GM19238 (cell line): Measurements from ENCODE around the gene LYPD3.
A peak's percentile ranks its signal among the peaks of the same experiment; 100 is the strongest.

Source experiments
- DNase-seq: peaks from one replicate; pipeline ENCODE4 v3.0.0; 2011; ENCODE audit warnings: low spot score; ENCODE audit not compliant: insufficient read length

Gene LYPD3

DNA sequence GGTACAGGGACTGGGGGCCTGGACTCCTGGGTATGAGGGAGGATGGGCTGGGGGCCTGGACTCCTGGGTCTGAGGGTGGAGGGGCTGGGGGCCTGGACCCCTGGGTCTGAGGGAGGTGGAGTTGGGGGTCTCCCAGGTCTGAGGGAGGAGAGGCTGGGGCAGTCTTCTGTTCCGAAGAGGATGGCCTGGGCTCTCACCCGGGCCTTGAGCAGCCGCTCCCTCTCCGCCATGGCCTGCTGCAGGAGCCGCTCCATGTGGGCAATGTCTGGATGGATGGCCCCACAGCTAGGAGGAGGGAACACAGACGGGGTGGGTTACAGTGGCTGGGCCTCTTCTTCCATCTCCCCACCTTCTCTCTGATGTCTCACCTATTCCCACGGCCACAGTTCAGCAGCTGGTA, 21.0 kb upstream of the LYPD3 start:
- DNase-seq: no peak

DNA sequence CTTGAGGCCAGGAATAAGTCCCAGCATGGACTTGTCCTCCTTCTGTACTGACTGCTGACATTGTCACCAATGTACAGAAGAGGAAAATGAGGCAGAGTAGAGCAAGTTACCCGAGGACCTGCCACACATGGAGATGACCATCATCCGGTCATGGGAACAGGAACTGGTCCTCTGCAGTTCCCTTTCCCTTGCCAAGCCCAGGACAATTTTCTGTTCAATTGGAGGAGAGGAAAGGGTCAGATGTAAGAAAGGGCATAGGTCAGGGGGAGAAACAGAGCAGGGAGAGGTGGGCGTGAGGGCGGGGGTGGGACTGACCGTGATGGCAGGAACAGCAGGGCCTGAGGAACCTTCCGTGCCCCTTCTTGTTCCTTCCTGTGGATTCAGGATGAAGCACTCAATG, 20.5 kb upstream of the LYPD3 start:
- DNase-seq: no peak

GRCh38 chr19:43483281-43483680, 17.9 kb upstream of the LYPD3 start:
- no peak for DNase-seq

DNA sequence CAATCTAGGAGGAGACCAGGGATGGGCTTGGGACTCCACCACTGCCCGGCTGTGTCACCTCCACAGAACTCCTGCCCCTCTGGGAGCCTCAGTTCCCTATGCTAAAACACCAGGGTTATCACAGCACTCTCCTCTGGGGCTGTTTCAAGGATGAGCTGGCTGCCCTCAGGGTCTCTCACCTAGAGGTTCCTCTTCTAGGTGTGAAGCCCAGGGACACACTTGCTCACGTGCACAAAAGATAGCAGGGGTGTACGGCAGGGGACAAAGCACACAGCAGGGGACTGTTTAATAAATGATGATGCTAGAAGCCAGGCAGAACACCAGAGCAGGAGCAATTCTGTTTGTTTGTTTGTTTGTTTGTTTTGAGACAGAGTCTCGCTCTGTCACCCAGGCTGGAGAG, 16.8 kb upstream of the LYPD3 start:
- DNase-seq: no peak

- no peak for DNase-seq
Measured at GRCh38 chr19:43481701-43482100, 16.3 kb upstream of the LYPD3 start.

DNA sequence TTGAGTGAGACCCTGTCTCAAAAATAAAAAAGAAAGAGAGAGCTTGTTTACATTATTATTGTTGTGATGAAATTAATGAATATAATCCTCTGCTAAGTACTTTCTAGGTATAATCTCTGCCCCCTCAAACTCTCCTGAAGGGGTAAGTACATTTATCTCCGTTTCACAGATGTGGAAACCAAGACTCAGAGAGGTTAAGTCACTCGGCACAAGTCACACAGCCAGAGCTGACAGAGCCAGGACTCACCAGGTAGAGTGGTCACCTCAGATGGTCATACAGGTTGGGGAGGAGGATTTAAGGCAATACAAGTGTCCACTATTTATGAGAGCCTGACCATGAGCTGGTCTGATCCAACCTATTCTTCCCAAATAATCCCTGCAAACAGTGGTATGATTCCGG, 15.2 kb upstream of the LYPD3 start:
- no peak for DNase-seq

GRCh38 chr19:43479961-43480561, 14.7 kb upstream of the LYPD3 start:
- DNase-seq: no peak

- DNase-seq: no peak
Measured at GRCh38 chr19:43479226-43479625, 13.8 kb upstream of the LYPD3 start.

- DNase-seq: no peak
Measured at GRCh38 chr19:43478323-43478722, 12.9 kb upstream of the LYPD3 start.

DNA sequence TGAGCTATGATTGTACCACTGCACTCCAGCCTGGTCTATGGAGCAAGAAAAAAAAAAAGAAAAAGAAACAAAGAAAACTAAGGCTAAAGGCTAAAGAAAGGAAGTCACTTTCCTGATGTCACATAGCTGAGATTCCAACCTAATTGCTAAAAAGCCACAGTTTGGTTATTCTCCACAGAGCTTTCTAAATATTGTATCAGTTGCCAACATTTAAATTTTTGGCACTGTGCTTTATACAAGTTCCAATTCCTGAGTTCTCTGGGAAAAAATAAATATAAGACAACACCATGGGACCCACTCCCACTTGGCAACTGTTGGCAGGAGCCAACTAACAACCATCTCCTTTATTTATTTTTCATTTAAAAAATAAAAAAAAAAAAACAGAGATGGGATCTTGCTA, 11.2 kb upstream of the LYPD3 start:
- DNase-seq: no peak

GRCh38 chr19:43474986-43475705, 9.7 kb upstream of the LYPD3 start:
- DNase-seq: peak; percentile 77

DNA sequence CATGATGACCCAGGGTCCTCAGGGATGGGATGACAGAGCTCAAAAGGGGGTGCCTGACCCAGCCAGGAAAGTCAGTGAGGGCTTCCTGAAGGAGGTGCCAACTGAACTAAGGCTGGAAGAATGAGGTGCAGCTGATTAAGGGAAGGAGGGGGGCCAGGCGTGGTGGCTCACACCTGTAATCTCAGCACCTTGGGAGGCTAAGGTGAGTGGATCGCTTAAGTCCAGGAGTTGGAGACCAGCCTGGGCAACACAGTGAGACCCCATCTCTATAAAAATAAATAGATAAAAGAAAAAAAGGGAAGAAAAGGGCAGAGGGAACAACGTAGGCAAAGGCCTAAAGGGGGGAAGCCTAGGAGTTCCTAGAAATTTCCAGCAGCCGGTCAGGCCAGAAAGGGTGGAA, 9.1 kb upstream of the LYPD3 start:
- DNase-seq: no peak

DNA sequence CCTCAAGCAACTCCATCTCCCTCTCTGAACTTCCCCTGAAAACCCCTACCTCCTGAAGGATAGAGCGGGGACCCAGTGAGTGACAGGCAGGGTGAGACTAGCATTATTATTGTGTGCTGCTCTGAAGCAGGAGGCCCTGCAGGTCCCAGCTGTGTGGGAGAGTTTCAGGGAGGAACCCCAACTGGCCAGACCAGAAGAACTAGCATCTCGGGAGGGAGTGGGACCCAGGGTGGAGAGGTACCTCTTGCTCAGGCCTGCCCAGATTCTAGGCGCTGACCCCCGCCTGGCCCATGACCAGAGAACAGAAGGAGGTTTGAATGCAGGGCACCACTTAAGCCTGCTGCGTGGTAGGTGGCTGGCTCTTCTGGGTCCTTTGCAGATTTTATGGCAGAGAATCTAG, 5.7 kb upstream of the LYPD3 start:
- DNase-seq: no peak

DNA sequence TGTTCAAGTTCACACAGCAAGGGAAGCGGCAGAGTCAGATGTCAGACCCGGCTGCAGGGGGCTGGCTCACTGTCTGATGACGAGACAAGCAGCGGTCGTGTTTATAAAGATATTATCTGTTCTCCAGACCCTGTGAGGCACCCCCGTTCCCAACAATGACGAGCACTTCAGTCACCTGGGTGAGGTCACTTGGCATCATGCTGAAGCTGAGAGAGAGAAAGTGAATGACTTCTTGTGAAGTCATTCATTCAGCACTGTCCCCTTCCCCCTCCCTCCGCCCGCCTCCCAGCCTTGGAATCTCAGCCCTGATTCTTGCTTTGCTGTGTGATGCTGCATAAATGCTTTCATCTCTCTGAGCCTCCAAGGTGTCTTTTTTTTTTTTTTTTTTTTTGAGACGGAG, 4.9 kb upstream of the LYPD3 start:
- DNase-seq: no peak

DNA sequence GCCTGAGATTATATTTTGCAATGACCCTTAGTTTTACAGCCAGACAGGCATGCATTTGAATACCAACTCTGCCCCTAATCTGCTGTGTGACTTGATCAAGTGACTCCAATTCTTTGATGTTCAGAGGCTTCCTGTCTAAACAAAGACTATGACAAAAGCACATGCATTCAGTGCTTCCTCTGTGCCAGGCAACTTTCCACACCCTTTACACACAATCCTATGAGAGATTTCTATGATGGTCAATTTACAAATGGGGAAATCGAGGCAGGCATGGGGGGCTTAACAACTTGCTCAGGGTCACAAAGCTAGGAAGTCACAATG, 3.7 kb upstream of the LYPD3 start:
- DNase-seq: no peak

GRCh38 chr19:43468354-43469159, 3.1 kb upstream of the LYPD3 start:
- no peak for DNase-seq

DNA sequence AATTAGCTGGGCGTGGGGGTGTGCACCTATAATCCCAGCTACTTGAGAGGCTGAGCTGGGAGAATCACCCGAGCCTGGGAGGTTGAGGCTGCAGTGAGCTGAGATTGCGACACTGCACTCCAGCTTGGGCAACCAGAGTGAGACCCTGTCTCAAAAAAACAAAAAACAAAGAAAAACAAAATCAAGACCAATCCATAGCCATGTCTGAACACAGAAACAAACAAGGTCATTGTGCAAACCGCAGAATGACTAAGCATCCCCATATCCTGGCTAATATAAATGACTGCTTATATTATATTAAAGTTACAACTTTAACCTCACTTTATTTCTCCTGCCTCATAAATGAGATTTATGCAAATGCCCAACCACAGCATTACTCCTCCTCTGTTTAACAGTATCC, 2.3 kb upstream of the LYPD3 start:
- DNase-seq: no peak

DNA sequence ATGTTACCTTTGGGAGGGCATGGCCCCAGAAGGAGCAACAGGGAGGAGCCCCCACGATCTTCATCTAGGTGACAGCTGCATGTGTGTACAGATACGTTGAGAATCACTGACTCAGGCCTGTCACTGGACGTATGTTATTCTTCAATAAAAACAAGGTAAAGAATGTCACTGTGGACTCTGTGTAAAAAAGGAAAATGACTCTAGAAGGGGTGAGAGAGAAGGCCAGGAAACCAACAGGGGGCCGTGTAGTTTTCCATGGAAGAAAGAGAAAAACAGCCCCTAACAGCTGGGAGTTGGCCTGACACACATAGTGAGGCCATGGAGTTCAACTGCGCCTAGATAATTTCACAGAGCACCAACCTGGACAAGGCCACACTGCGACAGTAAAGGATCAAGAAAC, 1.9 kb upstream of the LYPD3 start:
- DNase-seq: no peak

GRCh38 chr19:43466793-43467192, 1.4 kb upstream of the LYPD3 start:
- no peak for DNase-seq

GRCh38 chr19:43464134-43464775, 1.2 kb downstream of the LYPD3 start:
- DNase-seq: peak; percentile 62

GRCh38 chr19:43463381-43464133, 1.9 kb downstream of the LYPD3 start:
- peak; percentile 92 for DNase-seq
